ENCODE data around the gene SLPI.

SLPI gene

DNA sequence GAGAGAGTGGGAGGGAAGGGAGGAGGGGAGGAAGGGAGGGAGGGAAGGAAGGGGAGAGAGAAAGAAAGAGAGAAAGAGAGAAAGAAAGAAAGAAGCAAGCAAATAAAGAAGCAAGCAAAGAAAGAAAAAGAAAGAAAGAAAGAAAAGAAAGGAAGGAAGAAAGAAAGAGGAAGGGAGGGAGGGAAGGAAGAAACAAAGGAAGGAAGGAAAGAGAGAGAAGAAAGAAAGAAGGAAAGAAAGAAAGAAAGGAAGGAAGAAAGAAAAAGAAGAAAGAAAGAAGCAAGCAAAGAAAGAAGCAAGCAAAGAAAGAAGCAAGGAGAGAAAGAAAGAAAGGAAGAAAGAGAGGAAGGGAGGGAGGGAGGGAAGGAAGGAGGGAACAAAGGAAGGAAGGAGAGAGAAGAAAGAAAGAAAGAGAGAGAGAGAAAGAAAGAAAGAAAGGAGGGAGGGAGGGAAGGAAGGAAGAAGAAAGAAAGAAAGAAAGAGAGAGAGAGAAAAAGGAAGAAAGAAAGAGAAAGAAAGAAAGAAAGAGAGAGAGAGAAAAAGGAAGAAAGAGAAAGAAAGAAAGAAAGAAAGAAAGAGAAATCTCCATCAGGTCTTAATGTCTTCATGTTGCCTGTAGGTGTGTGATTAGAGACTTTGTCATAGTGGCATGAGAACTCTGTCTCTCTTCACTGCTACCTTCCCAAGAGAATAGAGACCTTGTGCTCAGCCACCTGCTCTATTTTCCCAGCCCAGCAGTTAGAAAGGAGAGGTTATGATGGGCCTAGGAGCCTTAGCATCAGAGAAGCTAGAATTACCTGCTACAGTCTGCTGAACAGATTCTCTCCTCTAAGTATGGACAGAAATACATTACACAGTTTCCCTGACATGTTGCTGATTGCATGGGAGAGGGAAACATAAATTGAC lies 42.5 kb downstream of the SLPI start:
- DNase-seq: no peak

DNA sequence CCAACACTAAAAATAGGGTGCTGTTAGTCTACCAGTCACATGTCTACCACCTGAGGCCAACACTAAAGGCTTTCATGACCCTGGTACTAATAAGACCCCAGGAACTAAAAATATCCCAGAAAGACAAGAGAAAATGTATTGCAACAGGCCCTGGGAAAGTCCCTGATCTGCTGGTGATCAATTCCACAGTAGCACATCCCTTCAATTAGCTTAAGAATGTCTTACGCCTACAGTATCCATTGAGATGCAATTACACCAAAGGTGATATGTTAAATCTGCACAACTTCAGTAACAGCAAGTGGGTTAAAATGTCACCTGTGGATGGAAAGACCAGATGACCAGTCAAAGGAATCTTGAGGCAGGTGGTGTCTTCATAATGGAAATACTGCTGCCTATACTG lies 44.4 kb downstream of the SLPI start:
- DNase-seq: no peak

DNA sequence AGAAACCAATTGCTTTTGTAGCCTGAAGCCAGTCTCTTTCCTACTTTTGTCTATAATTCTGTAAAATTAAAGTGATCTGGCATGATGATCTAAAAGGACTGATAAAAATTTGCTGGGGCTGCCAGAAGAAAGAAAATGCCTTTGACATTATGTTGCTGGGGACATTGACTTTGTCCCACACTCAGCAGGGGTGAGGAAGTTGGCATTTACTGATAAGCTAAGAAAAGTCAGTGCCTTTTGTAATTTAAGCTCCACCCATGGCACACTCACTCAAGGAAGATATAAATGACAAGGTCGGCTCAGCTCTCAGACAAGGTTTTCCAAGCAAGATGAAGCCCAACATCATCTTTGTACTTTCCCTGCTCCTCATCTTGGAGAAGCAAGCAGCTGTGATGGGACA lies 47.6 kb downstream of the SLPI start, which contains the start of gene SEMG1:
SEMG1 (plus strand) TSS at position 309 of the 400 bp plus-strand sequence; CDS start at position 330, 21 bp downstream.
- DNase-seq: no peak

Measured in activated effector memory CD4-positive, alpha-beta T cell treated with anti-CD3 and anti-CD28 coated beads, Interleukin-2, amount 50 U/mL, for 16 hours (primary cell).